ENCODE measurements around the gene GATM. TPM values are rescaled to one million over a fixed set of nuclear protein-coding genes. Genes with fewer than 3 reads are reported as not detected.

Gene GATM
- total RNA-seq, 1 donor: 0.72 TPM

GRCh38 chr15:45399381-45400212 lies 21.3 kb upstream of the GATM start:
- peak; percentile 66 for TF ChIP-seq CTCF (IDR thresholded peaks at IDR 0.05; ENCODE audit: extremely low read depth, low read depth, low read length)
- peaks cover 6% of the 10 kb centered on the region for H3K27me3 ChIP-seq (ENCODE audit: insufficient read depth, low read length)
- H3K79me2 ChIP-seq (ENCODE audit: insufficient read depth, low read length): peaks cover 24% of the 10 kb centered on the region
- no peak overlapping the region for H3K27ac ChIP-seq (ENCODE audit: low read depth, low read length)
- no peak overlapping the region for H2AFZ ChIP-seq (ENCODE audit: low read length)
- DNase-seq (ENCODE audit: insufficient read length, low spot score, missing footprints): no peak
- H3K4me3 ChIP-seq (ENCODE audit: insufficient read depth, low read length): no peak overlapping the region
- H3K9me3 ChIP-seq (ENCODE audit: low read depth, low read length): no peaks in the 10 kb centered on the region
- no peaks in the 10 kb centered on the region for H3K36me3 ChIP-seq (ENCODE audit: insufficient read depth, low read length)
- H3K4me1 ChIP-seq (ENCODE audit: insufficient read depth, low read length): peaks cover 14% of the 10 kb centered on the region
- H4K20me1 ChIP-seq (ENCODE audit: insufficient read depth, low read length): peaks cover 13% of the 10 kb centered on the region
- no peak overlapping the region for H3K4me2 ChIP-seq (ENCODE audit: insufficient read depth, low read length)

GRCh38 chr15:45397116-45397665 lies 18.8 kb upstream of the GATM start:
- Histone ChIP-seq H3K27me3 (ENCODE audit: insufficient read depth, low read length) (peaks cover 11% of the 10 kb centered on the region), H3K9me3 (ENCODE audit: low read depth, low read length) (no peaks in the 10 kb centered on the region), H3K27ac (ENCODE audit: low read depth, low read length) (no peak overlapping the region), H3K36me3 (ENCODE audit: insufficient read depth, low read length) (no peaks in the 10 kb centered on the region), H3K4me2 (ENCODE audit: insufficient read depth, low read length) (no peak overlapping the region), H3K4me3 (ENCODE audit: insufficient read depth, low read length) (no peak overlapping the region), H2AFZ (ENCODE audit: low read length) (no peak overlapping the region), H3K79me2 (ENCODE audit: insufficient read depth, low read length) (peaks cover under 1% of the 10 kb centered on the region), H4K20me1 (ENCODE audit: insufficient read depth, low read length) (no peaks in the 10 kb centered on the region), H3K4me1 (ENCODE audit: insufficient read depth, low read length) (peaks cover 6% of the 10 kb centered on the region)
- no peak for DNase-seq (ENCODE audit: insufficient read length, low spot score, missing footprints)
- no peak for TF ChIP-seq CTCF (IDR thresholded peaks at IDR 0.05; ENCODE audit: extremely low read depth, low read depth, low read length)

GRCh38 chr15:45395943-45396342 lies 17.6 kb upstream of the GATM start:
- H3K9me3 ChIP-seq (ENCODE audit: low read depth, low read length): no peaks in the 10 kb centered on the region

More at GRCh38 chr15:45395943-45396342, 17.6 kb upstream of the GATM start:
- H4K20me1 ChIP-seq (ENCODE audit: insufficient read depth, low read length): no peaks in the 10 kb centered on the region
- no peak overlapping the region for H3K4me2 ChIP-seq (ENCODE audit: insufficient read depth, low read length)
- H3K36me3 ChIP-seq (ENCODE audit: insufficient read depth, low read length): no peaks in the 10 kb centered on the region
- H3K4me3 ChIP-seq (ENCODE audit: insufficient read depth, low read length): no peak overlapping the region
- H3K27me3 ChIP-seq (ENCODE audit: insufficient read depth, low read length): peaks cover 16% of the 10 kb centered on the region
- H2AFZ ChIP-seq (ENCODE audit: low read length): no peak overlapping the region
- no peak for DNase-seq (ENCODE audit: insufficient read length, low spot score, missing footprints)
- no peaks in the 10 kb centered on the region for H3K79me2 ChIP-seq (ENCODE audit: insufficient read depth, low read length)
- TF ChIP-seq CTCF (IDR thresholded peaks at IDR 0.05; ENCODE audit: extremely low read depth, low read depth, low read length): no peak
- no peak overlapping the region for H3K27ac ChIP-seq (ENCODE audit: low read depth, low read length)
- no peaks in the 10 kb centered on the region for H3K4me1 ChIP-seq (ENCODE audit: insufficient read depth, low read length)
